ENCODE measurements around the gene PPP6R1. TPM values are rescaled to one million over a fixed set of nuclear protein-coding genes. Genes with fewer than 3 reads are reported as not detected.

Gene PPP6R1
- total and polyA plus RNA-seq, 2 of the 13 experiments (the other 11 are each of a cell fraction or from before 2014, with no cell fraction given), result 25.8 to 54.0 TPM

- TF ChIP-seq NKX3-1 (CRISPR knock-in tag; IDR thresholded peaks at IDR 0.05) (no peak), ZNF20 (CRISPR knock-in tag; IDR thresholded peaks at IDR 0.05) (no peak), ZNF317 (CRISPR knock-in tag; IDR thresholded peaks at IDR 0.05) (0 out of 2 replicates have a peak, but pooled peaks have one; percentile 35), HDAC6 (IDR thresholded peaks at IDR 0.05; ENCODE audit: low read depth, low read length) (no peak), MIXL1 (CRISPR knock-in tag; IDR thresholded peaks at IDR 0.05) (no peak), MXD1 (CRISPR knock-in tag; IDR thresholded peaks at IDR 0.05) (peak; percentile 97; the same call in 1 of the 2 replicates), ZFP37 (CRISPR knock-in tag; IDR thresholded peaks at IDR 0.05; ENCODE audit: borderline replicate concordance) (no peak), PHF20 (CRISPR knock-in tag; IDR thresholded peaks at IDR 0.05) (peak; percentile 94), POGK (CRISPR knock-in tag; conservative IDR thresholded peaks at IDR 0.05) (no peak), ZNF44 (CRISPR knock-in tag; IDR thresholded peaks at IDR 0.05) (no peak), TP53 (CRISPR knock-in tag; conservative IDR thresholded peaks at IDR 0.05) (no peak), ZNF572 (CRISPR knock-in tag; IDR thresholded peaks at IDR 0.05) (no peak), STAT6 (CRISPR knock-in tag; IDR thresholded peaks at IDR 0.05; ENCODE audit: borderline replicate concordance) (no peak; the same call in 1 of the 2 replicates), RAD21 (CRISPR knock-in tag; IDR thresholded peaks at IDR 0.05) (peak; percentile 10; the same call in 1 of the 2 replicates), FOXK2 (IDR thresholded peaks at IDR 0.05) (peak; percentile 55; the same call in 1 of the 2 replicates), ZNF318 (CRISPR knock-in tag; IDR thresholded peaks at IDR 0.05) (no peak)
Observed at GRCh38 chr19:55279770-55280643, 21.2 kb upstream of the PPP6R1 start, which contains the start of gene HSPBP1 (continued).
